GM12878 (cell line): ENCODE measurements around the gene DDAH1. TPM values are rescaled to one million over a fixed set of nuclear protein-coding genes. Genes with fewer than 3 reads are reported as not detected.

Experiments used
- CEBPZ ChIP-seq: fragments of 150-350 bp; IDR thresholded peaks from 2 replicates; pipeline ENCODE4 v1.6.1; 2016; ENCODE audit warnings: low read depth, low read length
- EP300 ChIP-seq, 2 experiments: fragments of 150-350 bp in 1 of 2; IDR thresholded peaks; 2 replicates each; pipeline ENCODE4 v1.6.1; 2011 to 2012; ENCODE audit warnings: low read depth in 2 of 2, low read length in 2 of 2, borderline replicate concordance in 1 of 2, improper control_type of control experiment in 1 of 2, inconsistent platforms in 1 of 2; ENCODE audit not compliant: control insufficient read depth in 1 of 2
- FOS ChIP-seq: IDR thresholded peaks from 3 replicates; pipeline ENCODE4 v1.6.1; 2011; ENCODE audit warnings: borderline replicate concordance; ENCODE audit not compliant: insufficient read length; ENCODE audit errors: extremely low read depth
- IRF5 ChIP-seq: fragments of 450-650 bp; IDR thresholded peaks from 2 replicates; pipeline ENCODE4 v1.6.1; 2017; ENCODE audit warnings: borderline replicate concordance
- MEF2A ChIP-seq: IDR thresholded peaks from 2 replicates; pipeline ENCODE4 v1.6.1; 2011; ENCODE audit warnings: low read depth, mild to moderate bottlenecking, low read length, moderate library complexity; ENCODE audit not compliant: insufficient read depth
- SIX5 ChIP-seq: IDR thresholded peaks from 2 replicates; pipeline ENCODE4 v1.6.1; 2011; ENCODE audit warnings: mild to moderate bottlenecking, low read depth, low read length, moderate library complexity; ENCODE audit not compliant: severe bottlenecking
- SMAD5 ChIP-seq: IDR thresholded peaks from 2 replicates; pipeline ENCODE4 v1.6.1; 2016; ENCODE audit warnings: antibody characterized with exemption, low read depth
- ZBTB33 ChIP-seq: fragments of 450-650 bp; IDR thresholded peaks from 2 replicates; pipeline ENCODE4 v1.6.1; 2017; ENCODE audit warnings: mild to moderate bottlenecking
- polyA plus RNA-seq, 11 experiments: library from polyadenylated mRNA; depleted of rRNA in 4 of 11; unstranded in 6 of 11; stranded (reverse) in 5 of 11; fragments of >200 nt; fragmentation: Nextera tagmentation in 4 of 11; fragmentation: Illumina TruSeq in 1 of 11; extraction: Ambion mirVana in 4 of 11; extraction: Trizol in 1 of 11; gene quantifications; 1 replicate in 1 of 11; 2 replicates in 10 of 11; pipeline versions ENCODE4 v1.2.1 to v1.2.3, GENCODE V29; 2011 to 2016; ENCODE audit warnings: inconsistent platforms in 2 of 11, missing spikeins in 2 of 11, low read depth in 1 of 11
- total RNA-seq, 4 experiments: library from RNA; depleted of rRNA in 3 of 4; stranded (reverse); fragments of >200 nt in 3 of 4; fragmentation: Illumina TruSeq in 1 of 4; extraction: Trizol in 1 of 4; gene quantifications; 2 replicates each; pipeline versions ENCODE4 v1.2.1 to v1.2.3, GENCODE V29; 2013 to 2021

Gene DDAH1
- total and polyA plus RNA-seq, 10 of the 15 experiments (the other 5 are each of a cell fraction or from before 2014, with no cell fraction given): 0.07 to 0.88 (median 0.27) TPM; not detected in 6

- TF ChIP-seq CEBPZ (no peak), MEF2A (no peak), SMAD5 (no peak), ZBTB33 (no peak), EP300 (IDR thresholded peaks at IDR 0.05; ENCODE audit: borderline replicate concordance in 1 of 2, control insufficient read depth in 1 of 2, low read depth in 2 of 2, low read length in 2 of 2) (no peak), SIX5 (no peak), FOS (no peak), IRF5 (no peak)
Measured at GRCh38 chr1:85375493-85375892, 89.5 kb downstream of the DDAH1 start (continued).
